Measurements from ENCODE around the gene TSPO2. TPM values are rescaled to one million over a fixed set of nuclear protein-coding genes. Genes with fewer than 3 reads are reported as not detected.
A peak's percentile ranks its signal among the peaks of the same experiment; 100 is the strongest.

The TSPO2 gene
- total and polyA plus RNA-seq, 2 of the 8 experiments (the other 6 are each of a cell fraction or from before 2014, with no cell fraction given) = not detected

- H4K5ac ChIP-seq (ENCODE audit: insufficient read length, low read depth, low read length) = peak overlapping the region; percentile 87
- H4K91ac ChIP-seq (replicated peaks; ENCODE audit: insufficient read length, low read length) = peak overlapping the region; percentile 100
- no peaks in the 10 kb centered on the region for H3K9me3 ChIP-seq (ENCODE audit: insufficient read depth in 2 of 2, low read depth in 1 of 2, low read length in 1 of 2)
- no peak overlapping the region for H4K8ac ChIP-seq (ENCODE audit: extremely low read depth, insufficient read depth, low read length)
- H2BK20ac ChIP-seq (ENCODE audit: low read length) = peak overlapping the region; percentile 98
- peak overlapping the region; percentile 70 for H2BK12ac ChIP-seq (ENCODE audit: low read depth, low read length)
- peaks cover 12 to 32% (median 23%) of the 10 kb centered on the region in 4 experiments for H3K4me1 ChIP-seq (replicated peaks in 1 of 4; ENCODE audit: control insufficient read depth in 3 of 4, insufficient read depth in 4 of 4, low read length in 3 of 4)
- peak overlapping the region; percentile 5 for H3K23ac ChIP-seq (ENCODE audit: insufficient read length)
- H3K4ac ChIP-seq (replicated peaks; ENCODE audit: insufficient read length, low read depth, low read length) = peak overlapping the region; percentile 84
- no peaks in the 10 kb centered on the region; the same call in 1 of the 2 replicates for H3K23me2 ChIP-seq (ENCODE audit: low read depth, low read length)
- peak overlapping the region; percentile 87 for H2BK120ac ChIP-seq (replicated peaks; ENCODE audit: low read depth, low read length)
- H3K9ac ChIP-seq (replicated peaks in 1 of 4; ENCODE audit: extremely low read depth in 1 of 4, low read depth in 3 of 4, low read length in 3 of 4) = peak overlapping the region in 2 of 4 experiments; percentile 35 to 47; a peak in 2 of 7 replicates
- WGBS, 2 experiments (ENCODE audit: extremely low coverage in 1 of 2, insufficient coverage in 1 of 2, insufficient read length in 1 of 2, insufficient replicate concordance in 2 of 2, low coverage in 1 of 2, low lambda C conversion rate in 2 of 2, missing lambda C conversion rate in 1 of 2) = 38% methylated on average over 6 of the region's 6 CpGs; no CpG with 5 or more reads in 1 of the 2 experiments
- no peaks in the 10 kb centered on the region for H3K79me1 ChIP-seq (ENCODE audit: low read depth, low read length)
- no peaks in the 10 kb centered on the region; a peak in 3 of 7 replicates for H3K27me3 ChIP-seq (replicated peaks in 1 of 4; ENCODE audit: control insufficient read depth in 3 of 4, extremely low read depth in 1 of 4, insufficient read depth in 3 of 4, low read length in 3 of 4)
- no peaks in the 10 kb centered on the region for H4K20me1 ChIP-seq (replicated peaks in 1 of 2; ENCODE audit: control insufficient read depth in 1 of 2, insufficient read depth in 2 of 2, low read length in 2 of 2)
- H2AFZ ChIP-seq (ENCODE audit: low read length) = peak overlapping the region; percentile 67; the same call in 1 of the 2 replicates
- H2BK5ac ChIP-seq (ENCODE audit: low read depth, low read length) = peak overlapping the region; percentile 84
- no peaks in the 10 kb centered on the region for H3K36me3 ChIP-seq (ENCODE audit: control insufficient read depth in 2 of 4, insufficient read depth in 4 of 4, low read length in 3 of 4)
- no peak for DNase-seq (ENCODE audit: low read depth in 1 of 2, low spot score in 2 of 2)
- H2BK15ac ChIP-seq (ENCODE audit: low read length) = peak overlapping the region; percentile 66; the same call in 1 of the 2 replicates
- peak overlapping the region; percentile 86 for H3K27ac ChIP-seq (ENCODE audit: low read depth, low read length)
- ChIA-PET CTCF (ENCODE audit: partially characterized antibody) (interaction anchor here (0.6 to 4.4 kb wide), 6 partner anchors 8 to 1720 kb away, joined by 3 to 37 read pairs (median 3); no protein-coding TSS in a partner anchor), POLR2A (ENCODE audit: partially characterized antibody) (interaction anchor here (1.0 to 1.9 kb wide), 6 partner anchors 9 to 43 kb away, joined by 3 to 7 read pairs (median 4); partner anchors contain the start of gene UNC5CL)
- peak overlapping the region; percentile 21 for H3K14ac ChIP-seq (ENCODE audit: insufficient read length)
- peak overlapping the region; percentile 55 for H3K4me2 ChIP-seq (ENCODE audit: insufficient read depth in 1 of 2, low read depth in 2 of 2, low read length in 2 of 2)
- no peaks in the 10 kb centered on the region for H3K79me2 ChIP-seq (ENCODE audit: control insufficient read depth in 1 of 2, insufficient read depth in 2 of 2, low read length in 2 of 2)
- peak overlapping the region; percentile 2 for H3K56ac ChIP-seq (replicated peaks; ENCODE audit: insufficient read length, low read depth, low read length)
- FAIRE-seq = peak; percentile 65
- H3K18ac ChIP-seq (ENCODE audit: extremely low read depth, low read length) = peak overlapping the region; percentile 85
- H3K4me3 ChIP-seq (ENCODE audit: extremely low read depth in 1 of 4, insufficient read depth in 2 of 4, low read depth in 3 of 4, low read length in 4 of 4) = peak overlapping the region in 3 of 4 experiments; percentile 8 to 37 (median 16); a peak in 4 of 8 replicates
- peak overlapping the region; percentile 19 for H2AK5ac ChIP-seq (ENCODE audit: low read depth, low read length)
- no peak for TF ChIP-seq TAF7 (optimal IDR thresholded peaks at IDR 0.05; ENCODE audit: borderline replicate concordance, low read depth, low read length)
- TF ChIP-seq SIN3A (conservative IDR thresholded peaks at IDR 0.05 in 1 of 2, IDR thresholded peaks at IDR 0.05 in 1 of 2; ENCODE audit: low read depth in 1 of 2, low read length in 2 of 2) = 0 out of 4 replicates have a peak, but pooled peaks of 1 of the 2 experiments have one; percentile 26
- TF ChIP-seq POLR2A (IDR thresholded peaks at IDR 0.05; ENCODE audit: control extremely low read depth in 1 of 2, low read depth in 2 of 2, low read length in 2 of 2) = peak in 1 of 2 experiments; percentile 41; a peak in 2 of 3 replicates
- TF ChIP-seq HDAC6 (IDR thresholded peaks at IDR 0.05; ENCODE audit: low read depth, low read length) = no peak
- no peak for TF ChIP-seq CTBP2 (IDR thresholded peaks at IDR 0.05; ENCODE audit: borderline replicate concordance, insufficient read depth, insufficient read length, low read length)
- TF ChIP-seq TAF1 (IDR thresholded peaks at IDR 0.05; ENCODE audit: low read depth, low read length) = peak; percentile 34; the same call in 1 of the 2 replicates
- peak; percentile 34; the same call in 1 of the 2 replicates for TF ChIP-seq MAX (IDR thresholded peaks at IDR 0.05)
- 0 out of 2 replicates have a peak, but pooled peaks have one; percentile 11 for TF ChIP-seq YY1 (IDR thresholded peaks at IDR 0.05; ENCODE audit: low read depth, low read length)
Observed at GRCh38 chr6:40996591-40997233, 45.6 kb upstream of the TSPO2 start.

Data from H1 (cell line).